Pulmonary artery endothelial cell (primary cell): Measurements from ENCODE around the gene C11orf71. TPM values are rescaled to one million over a fixed set of nuclear protein-coding genes. Genes with fewer than 3 reads are reported as not detected.

ENCODE experiments used
- DNase-seq: peaks from one replicate; pipeline ENCODE4 v3.0.0-alpha.2; 2011; ENCODE audit warnings: low read depth, low spot score
- total RNA-seq: library from RNA; depleted of rRNA; stranded (reverse); fragments of >200 nt; gene quantifications from 2 replicates; pipeline ENCODE4 v1.2.3, GENCODE V29; 2014

C11orf71 gene, protein sequence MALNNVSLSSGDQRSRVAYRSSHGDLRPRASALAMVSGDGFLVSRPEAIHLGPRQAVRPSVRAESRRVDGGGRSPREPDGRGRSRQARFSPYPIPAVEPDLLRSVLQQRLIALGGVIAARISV
- 3.2 and 5.0 TPM in 2 replicates for total RNA-seq

- DNase-seq, result peak; percentile 96
These were observed at the start of gene C11orf71, which contains the start of gene RBM7 for GRCh38 chr11:114400216-114400914. Gene C11orf71 (minus strand): TSS chr11:114400511. CDS start chr11:114400331, 180 bp downstream. Gene RBM7 (plus strand): TSS chr11:114400666. CDS start chr11:114400672, 6 bp downstream.

- no peak for DNase-seq
These were observed 49.5 kb upstream of the C11orf71 start for GRCh38 chr11:114449845-114450244.

DNA sequence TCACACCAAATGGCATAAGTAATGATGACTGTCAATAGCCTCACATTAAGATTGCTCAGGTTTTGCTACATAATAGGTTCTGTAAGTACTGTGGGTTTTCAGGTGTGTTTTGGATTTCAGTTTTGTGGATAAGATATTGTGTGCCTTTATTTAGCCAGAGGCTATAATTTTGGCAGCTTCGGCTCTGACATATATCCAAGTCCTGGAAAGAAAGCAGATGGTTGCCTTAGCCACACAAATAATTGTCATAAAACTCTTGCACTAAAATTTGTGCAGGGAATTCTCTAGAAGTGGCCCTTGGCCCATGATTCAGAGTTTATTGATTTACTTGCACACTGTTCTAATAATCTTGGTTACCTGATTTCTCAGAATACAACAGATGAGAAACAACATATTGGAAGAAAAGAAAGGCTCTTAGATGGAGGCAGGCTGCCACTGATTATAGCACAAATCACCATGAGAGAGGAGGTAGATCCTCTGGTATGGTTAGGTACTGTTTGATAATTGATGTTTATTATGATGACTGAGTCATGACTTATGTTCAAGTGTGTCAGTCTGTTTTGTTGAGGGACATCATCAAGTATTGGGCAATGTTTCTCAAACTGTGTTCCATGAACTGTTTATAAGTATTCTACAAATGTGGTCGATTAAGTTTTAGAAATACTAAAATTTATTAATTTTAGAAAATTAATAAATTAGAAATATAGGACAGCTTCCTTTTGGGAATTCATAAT is 48.6 kb upstream of the C11orf71 start:
- DNase-seq, result no peak

DNA sequence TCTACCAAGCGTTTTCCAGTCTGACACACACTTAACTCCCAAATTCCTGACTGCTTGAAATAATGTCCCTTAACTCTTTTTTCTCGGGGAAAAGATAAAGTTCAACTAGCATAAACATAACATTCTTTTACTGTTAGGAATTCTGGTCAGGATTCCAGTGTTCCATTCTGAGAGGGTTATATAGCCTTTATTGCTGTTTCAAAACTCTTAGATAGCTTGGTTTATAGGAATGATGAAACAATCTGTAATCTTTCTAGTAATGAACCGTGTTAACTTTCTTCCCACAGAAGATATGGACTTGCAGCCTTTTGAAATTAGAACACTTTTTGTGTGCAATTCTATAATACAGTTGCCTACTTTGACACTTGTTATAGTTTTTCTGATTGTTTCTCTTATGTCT is 47.6 kb upstream of the C11orf71 start:
- DNase-seq, result no peak

GRCh38 chr11:114447444-114447843 is 47.1 kb upstream of the C11orf71 start:
- no peak for DNase-seq

GRCh38 chr11:114442536-114442935 is 42.2 kb upstream of the C11orf71 start:
- DNase-seq, result no peak

GRCh38 chr11:114441921-114442320 is 41.6 kb upstream of the C11orf71 start:
- no peak for DNase-seq

GRCh38 chr11:114440971-114441763 is 40.9 kb upstream of the C11orf71 start:
- no peak for DNase-seq

DNA sequence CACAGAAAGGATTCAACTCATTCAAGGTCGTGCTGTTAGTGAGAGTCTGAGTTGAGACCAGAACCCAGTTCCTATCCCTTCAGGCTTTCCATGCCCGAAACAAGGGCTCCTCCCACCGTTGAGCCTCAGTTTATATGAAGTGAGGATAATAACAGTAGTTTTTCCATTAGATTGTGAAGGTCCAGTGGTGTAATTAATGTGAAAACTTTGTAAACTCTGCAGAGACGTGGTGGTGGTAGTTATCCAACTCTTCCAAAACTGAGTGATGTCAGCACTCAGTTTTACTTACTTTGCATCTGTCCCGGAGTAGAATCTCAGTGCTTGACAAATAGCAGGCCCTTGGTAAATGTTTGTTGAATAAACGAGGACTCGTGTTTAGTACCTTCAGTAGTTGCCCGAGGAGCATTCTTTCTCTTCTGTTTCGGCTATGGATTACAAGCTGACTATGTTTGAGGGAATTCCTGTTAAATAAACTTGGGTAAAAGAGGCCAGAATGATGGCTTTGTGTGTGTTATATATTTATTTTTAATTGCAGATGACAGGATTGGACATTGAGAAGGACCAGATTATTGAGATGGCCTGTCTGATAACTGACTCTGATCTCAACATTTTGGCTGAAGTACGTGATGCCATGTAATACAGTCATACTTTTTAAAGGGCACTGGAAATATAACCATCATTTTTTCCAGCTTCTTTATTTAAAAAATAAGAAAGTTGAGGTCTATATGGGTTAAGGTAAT is 40.0 kb upstream of the C11orf71 start:
- no peak for DNase-seq

- peak; percentile 87 for DNase-seq
These were observed 39.2 kb upstream of the C11orf71 start, which contains the start of gene REXO2 for GRCh38 chr11:114439229-114440120. Gene REXO2 (plus strand): TSS chr11:114439467. CDS start chr11:114439529, 62 bp downstream.

- DNase-seq, result peak; percentile 26
These were observed 38.0 kb upstream of the C11orf71 start for GRCh38 chr11:114438303-114438702.

DNA sequence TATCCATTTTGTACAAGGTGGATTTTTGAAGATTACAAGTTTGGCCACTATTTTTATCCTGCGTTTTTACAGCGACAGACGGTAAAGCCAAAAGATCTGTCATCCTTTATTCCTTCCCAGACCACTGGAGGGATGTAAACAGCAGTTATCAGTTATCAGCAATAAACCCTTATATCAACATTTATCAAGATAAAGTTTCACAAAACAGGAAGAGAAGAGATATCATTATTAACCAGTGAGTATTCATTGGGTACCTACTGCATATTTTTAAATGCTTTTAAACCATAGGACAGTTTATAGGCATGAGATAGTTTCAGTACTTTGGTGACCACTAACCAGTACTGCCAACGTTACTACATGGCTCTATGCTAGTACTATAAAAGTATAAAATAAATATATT is 33.1 kb upstream of the C11orf71 start:
- no peak for DNase-seq

DNA sequence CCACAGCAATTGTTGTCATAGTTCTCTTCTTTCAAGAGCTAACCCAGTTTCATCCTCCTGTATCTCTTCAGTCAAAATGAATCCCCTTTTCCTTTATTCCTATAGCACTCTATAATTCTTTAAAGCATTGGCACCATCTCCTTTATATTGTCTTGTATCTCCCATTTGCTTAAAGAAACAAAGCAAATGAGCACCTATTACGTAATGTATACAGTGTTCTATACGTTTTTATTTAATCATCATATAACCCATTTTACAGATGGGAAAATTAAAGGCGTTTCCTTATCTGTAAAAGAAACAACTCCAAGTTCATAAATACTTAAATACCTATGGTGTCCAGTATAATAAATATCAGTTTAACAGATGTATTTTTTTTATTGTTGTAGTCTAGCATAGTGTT is 32.6 kb upstream of the C11orf71 start:
- no peak for DNase-seq

DNA sequence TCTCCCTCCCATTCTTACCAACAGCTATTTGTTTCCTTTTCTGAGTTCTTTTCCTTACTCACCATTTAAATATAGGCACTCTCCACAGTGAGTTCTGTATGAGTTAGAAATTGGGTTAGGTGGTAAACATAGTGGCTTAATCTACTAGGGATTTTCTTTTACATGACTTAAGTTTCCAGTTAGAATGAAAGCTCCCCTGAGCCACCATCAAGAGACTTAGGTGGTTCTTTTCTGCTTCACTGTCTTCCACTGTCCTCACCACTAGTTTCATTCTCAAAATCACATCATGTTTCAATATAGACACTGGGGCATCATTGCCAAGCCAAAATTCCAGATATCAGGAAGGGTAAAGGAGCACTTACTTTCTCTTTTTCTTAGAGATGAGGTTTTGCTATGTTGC is 30.0 kb upstream of the C11orf71 start:
- DNase-seq, result no peak

DNA sequence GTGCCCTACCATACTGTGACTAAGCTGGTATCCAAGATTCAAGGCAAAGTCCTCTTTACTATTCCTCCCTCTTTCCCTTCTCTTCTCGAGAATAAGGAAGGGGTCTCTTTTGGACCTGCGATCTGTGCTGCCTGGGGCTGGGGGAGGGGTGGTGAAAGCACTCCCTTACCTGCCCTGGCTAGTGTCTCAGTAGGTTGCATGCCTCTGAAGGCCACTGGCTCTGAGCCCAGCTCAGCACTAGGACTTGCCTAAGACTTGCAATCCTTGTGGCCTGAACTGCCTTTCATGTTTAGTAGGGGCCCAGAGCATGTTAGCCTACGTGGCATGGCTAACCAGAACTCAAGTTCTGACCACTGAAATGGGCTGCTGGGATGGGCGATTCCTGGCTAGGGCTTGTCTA is 26.0 kb upstream of the C11orf71 start:
- no peak for DNase-seq

GRCh38 chr11:114416441-114416961 is 16.2 kb upstream of the C11orf71 start:
- DNase-seq, result no peak

GRCh38 chr11:114413958-114414357 is 13.6 kb upstream of the C11orf71 start:
- no peak for DNase-seq

DNA sequence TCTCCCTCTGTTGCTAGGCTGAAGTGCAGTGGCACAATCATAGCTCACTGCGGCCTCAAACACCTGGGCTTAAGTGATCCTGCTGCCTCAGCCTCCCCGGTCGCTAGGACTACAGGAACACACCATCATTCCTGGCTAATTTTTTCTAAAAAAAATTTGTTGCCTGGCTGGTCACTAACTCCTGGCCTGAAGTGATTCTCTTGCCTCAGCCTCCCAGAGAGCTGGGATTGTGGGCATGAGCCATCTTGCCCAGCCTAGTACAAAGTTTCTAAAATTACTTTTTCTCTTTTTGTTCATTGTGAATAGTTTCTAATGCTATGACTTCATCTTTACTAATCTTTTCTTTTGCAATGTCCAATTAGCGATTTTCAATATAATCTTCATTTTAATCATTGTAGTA is 12.6 kb upstream of the C11orf71 start:
- DNase-seq, result no peak

DNA sequence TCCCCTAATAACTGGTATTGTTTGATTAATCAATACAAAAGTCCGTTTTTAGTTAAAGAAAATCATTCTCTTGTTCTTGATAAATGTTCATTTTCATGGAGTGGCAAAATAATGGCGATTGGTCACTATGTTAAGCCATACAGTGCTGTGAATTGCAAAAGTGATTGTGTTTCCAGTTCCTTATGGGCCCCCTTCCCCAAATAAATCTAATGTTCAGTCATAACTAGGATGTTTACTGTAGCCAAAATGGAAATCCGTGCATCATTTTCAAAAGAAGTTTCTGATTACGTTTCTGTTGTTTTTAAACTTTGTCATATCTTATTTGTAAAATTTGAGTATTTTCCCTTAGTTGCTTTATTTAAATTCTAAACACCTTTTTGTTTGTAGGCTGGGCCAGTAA is 1.0 kb upstream of the C11orf71 start:
- no peak for DNase-seq

- no peak for DNase-seq
These were observed 558 bp upstream of the C11orf71 start for GRCh38 chr11:114400915-114401223.
